Measurements from ENCODE around the gene CD40. TPM values are rescaled to one million over a fixed set of nuclear protein-coding genes. Genes with fewer than 3 reads are reported as not detected.

Gene CD40
- total RNA-seq = 1 to 10 TPM; 1.3 to 2.2 TPM

DNA sequence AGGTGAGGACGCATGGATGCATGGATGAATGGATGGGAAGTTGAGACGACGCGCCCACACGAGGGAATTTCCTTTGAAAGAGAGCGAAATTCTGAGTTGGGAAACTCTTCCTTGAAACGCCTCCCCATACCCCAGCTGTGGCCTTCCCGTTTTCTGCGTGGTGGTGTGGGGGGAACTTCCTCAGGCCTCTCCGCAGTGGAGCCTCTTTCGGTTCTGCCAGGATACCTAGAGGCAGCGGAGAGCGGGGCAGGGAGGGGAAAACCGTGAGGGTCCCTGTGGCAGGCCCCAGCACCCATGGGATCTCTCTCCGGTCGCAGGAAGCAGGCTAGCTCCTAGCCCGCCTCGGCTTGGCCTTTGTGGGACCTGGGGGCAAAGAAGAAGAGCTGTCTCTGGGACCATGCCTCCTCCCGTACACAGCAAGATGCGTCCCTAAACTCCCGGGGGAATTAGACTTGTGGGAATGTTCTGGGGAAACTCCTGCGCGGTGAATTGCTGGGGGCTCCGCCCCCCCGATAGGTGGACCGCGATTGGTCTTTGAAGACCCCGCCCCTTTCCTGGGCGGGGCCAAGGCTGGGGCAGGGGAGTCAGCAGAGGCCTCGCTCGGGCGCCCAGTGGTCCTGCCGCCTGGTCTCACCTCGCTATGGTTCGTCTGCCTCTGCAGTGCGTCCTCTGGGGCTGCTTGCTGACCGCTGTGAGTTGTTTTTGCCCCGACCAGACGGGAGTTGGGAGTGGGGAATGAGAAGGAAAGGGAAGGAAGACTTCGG, at the start of gene CD40:
CD40 (plus strand) TSS at position 611 of the 764 bp plus-strand sequence; CDS start at position 641, 30 bp downstream.
- ATAC-seq = peak; percentile 89
- CTCF ChIA-PET = interaction anchor here (1.8 kb wide), 1 partner anchor 232 kb away, joined by 4 read pairs; no protein-coding TSS in a partner anchor
- H3K27ac Mint-ChIP-seq = no peak within 1 kb of the TSS
- H3K27me3 Mint-ChIP-seq = peaks cover 8% of the 10 kb centered on the region
- no peaks in the 10 kb centered on the region for H3K9me3 Mint-ChIP-seq (ENCODE audit: low read depth)
- H3K4me3 Mint-ChIP-seq = peak within 1 kb of the TSS; percentile 76
- H3K4me1 Mint-ChIP-seq = peaks cover 15% of the 10 kb centered on the region
- no peaks in the 10 kb centered on the region for H3K36me3 Mint-ChIP-seq
- DNase-seq = peak; percentile 64

DNA sequence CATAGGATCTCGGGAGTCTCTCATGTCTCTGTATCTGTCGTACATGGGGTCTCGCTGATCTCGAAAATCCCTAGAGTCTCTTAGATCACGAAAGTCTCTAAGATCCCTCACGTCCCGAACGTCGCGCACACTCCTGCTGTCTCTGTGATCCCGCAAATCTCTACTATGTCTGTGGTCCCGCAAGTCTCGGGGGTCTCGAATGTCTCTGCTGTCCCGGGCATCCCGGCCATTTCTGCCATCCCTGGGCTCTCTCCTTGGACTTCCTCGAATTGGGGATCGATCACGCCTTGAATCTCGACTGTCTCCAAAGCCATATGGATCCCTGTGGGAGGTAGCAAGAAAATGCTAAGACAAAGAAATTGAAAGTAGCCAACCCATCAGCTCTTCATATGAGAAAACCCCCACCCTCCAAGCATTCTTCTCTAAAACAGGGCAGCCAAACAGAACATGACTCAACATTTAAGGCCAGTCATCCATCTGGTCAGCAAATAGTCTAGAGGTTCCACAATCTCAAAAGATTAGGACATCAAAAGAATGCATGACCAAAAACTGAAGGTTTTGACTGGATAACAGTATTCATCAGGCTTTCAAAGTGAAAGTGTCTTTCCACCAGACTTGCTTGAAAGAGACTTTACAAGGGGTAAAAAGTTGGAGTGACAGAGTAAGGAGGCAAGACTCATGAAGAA, 47.8 kb upstream of the CD40 start:
- CTCF ChIA-PET = no interaction called here
- Mint-ChIP-seq H3K4me3 (no peak overlapping the region), H3K4me1 (peaks cover 2% of the 10 kb centered on the region), H3K36me3 (peaks cover 34% of the 10 kb centered on the region), H3K27ac (no peak overlapping the region), H3K9me3 (ENCODE audit: low read depth) (no peaks in the 10 kb centered on the region), H3K27me3 (no peaks in the 10 kb centered on the region)
- no peak for ATAC-seq
- DNase-seq = peak; percentile 38

DNA sequence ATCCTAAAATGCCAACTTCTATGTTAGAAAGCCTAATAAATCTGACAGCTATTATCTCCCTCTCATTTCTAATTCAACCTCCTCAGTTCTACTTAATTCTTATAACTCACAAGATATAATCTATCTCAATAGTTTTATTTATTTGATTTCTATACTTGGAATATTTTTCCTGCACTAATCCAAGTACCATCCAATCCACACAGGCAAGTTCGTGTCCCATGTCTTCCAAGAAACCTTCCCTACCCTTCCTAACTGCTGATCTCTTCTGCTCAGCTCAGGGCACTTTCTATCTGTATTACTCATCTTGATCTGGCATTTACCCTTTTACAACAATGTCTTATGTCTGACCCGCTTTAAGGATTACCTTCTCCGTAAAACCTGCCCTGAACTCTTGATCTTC, 46.5 kb upstream of the CD40 start:
- CTCF ChIA-PET = no interaction called here

DNA sequence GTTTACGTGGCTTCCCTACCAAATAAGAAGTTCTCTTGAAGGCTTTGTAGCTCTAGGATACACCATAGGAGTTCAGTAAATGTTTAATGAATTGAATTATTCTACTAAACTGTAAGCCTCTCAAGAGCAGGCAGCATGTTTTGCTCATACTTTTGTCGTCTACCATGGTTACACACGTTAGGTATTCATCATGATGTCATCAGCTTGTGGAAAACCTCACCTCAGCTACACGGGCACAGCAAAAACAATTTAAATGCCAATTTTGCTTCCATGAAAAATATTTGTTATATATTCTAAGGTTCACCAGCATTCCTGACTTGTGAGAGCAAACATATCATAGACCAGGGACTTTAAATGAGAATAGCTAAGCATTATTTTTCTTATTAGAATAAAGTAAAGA, 45.1 kb upstream of the CD40 start:
- CTCF ChIA-PET = interaction anchor here (1.3 kb wide), 1 partner anchor 86 kb away, joined by 3 read pairs; no protein-coding TSS in a partner anchor
- H3K36me3 Mint-ChIP-seq = peaks cover 25% of the 10 kb centered on the region

More for the DNA sequence above, 46.5 kb upstream of the CD40 start:
- H3K4me1 Mint-ChIP-seq = peaks cover 2% of the 10 kb centered on the region
- no peak overlapping the region for H3K27ac Mint-ChIP-seq
- DNase-seq (no peak), ATAC-seq (no peak)
- no peaks in the 10 kb centered on the region for H3K9me3 Mint-ChIP-seq (ENCODE audit: low read depth)
- peaks cover 26% of the 10 kb centered on the region for H3K36me3 Mint-ChIP-seq
- H3K4me3 Mint-ChIP-seq = no peak overlapping the region
- no peaks in the 10 kb centered on the region for H3K27me3 Mint-ChIP-seq

DNA sequence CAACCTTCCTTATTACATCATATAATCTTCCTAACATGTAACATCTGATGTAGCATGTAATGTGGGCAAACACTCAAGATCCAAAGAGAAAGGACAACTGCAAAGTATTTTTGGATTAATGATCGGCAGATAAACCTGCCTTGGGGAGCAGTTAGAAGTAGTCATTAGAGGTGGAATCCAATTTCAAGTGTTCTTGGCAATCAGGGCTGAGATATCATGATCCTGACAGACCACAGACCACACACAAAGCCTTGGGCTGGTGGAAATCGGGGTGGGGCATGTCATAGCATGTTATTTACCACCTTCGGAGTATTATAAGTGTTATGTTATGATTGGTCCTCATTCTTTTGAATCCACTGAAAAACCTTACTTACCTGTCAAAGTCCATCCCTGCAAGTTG, 44.7 kb upstream of the CD40 start:
- ATAC-seq = no peak
- CTCF ChIA-PET = interaction anchor here (1.3 kb wide), 1 partner anchor 87 kb away, joined by 3 read pairs; no protein-coding TSS in a partner anchor
- H3K4me3 Mint-ChIP-seq = no peak overlapping the region
- H3K27ac Mint-ChIP-seq = no peak overlapping the region
- peaks cover 25% of the 10 kb centered on the region for H3K36me3 Mint-ChIP-seq
- H3K9me3 Mint-ChIP-seq (ENCODE audit: low read depth) = no peaks in the 10 kb centered on the region
- no peak for DNase-seq
- H3K27me3 Mint-ChIP-seq = no peaks in the 10 kb centered on the region
- H3K4me1 Mint-ChIP-seq = peaks cover 2% of the 10 kb centered on the region

More for the DNA sequence above, 45.1 kb upstream of the CD40 start:
- H3K4me3 Mint-ChIP-seq = no peak overlapping the region
- H3K27me3 Mint-ChIP-seq = no peaks in the 10 kb centered on the region
- no peak for DNase-seq
- no peak for ATAC-seq
- H3K4me1 Mint-ChIP-seq = peaks cover 2% of the 10 kb centered on the region
- no peak overlapping the region for H3K27ac Mint-ChIP-seq
- no peaks in the 10 kb centered on the region for H3K9me3 Mint-ChIP-seq (ENCODE audit: low read depth)

DNA sequence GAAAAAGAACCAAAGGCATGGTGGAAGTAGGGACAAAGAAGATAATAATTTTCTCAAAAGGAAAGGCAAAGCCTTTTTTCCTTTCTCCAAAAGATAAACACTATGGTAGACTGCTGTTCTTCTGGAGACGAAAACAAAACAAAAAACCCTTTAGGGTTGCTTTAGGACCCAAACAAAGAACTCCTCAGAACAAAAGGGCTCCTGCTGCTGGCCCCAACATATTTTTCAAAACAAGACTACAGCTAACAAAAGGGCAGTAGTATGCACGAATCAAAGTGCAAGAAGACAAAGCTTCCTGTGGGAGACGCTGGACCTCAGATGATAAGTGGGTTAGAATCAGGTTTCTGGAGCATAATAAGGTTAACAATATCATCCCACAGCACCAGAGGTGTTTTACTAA, 44.1 kb upstream of the CD40 start:
- no peak overlapping the region for H3K4me3 Mint-ChIP-seq
- DNase-seq (no peak), ATAC-seq (no peak)
- CTCF ChIA-PET = no interaction called here
- peaks cover 24% of the 10 kb centered on the region for H3K36me3 Mint-ChIP-seq
- no peak overlapping the region for H3K27ac Mint-ChIP-seq
- H3K9me3 Mint-ChIP-seq (ENCODE audit: low read depth) = no peaks in the 10 kb centered on the region
- H3K27me3 Mint-ChIP-seq = no peaks in the 10 kb centered on the region
- H3K4me1 Mint-ChIP-seq = peaks cover 2% of the 10 kb centered on the region

DNA sequence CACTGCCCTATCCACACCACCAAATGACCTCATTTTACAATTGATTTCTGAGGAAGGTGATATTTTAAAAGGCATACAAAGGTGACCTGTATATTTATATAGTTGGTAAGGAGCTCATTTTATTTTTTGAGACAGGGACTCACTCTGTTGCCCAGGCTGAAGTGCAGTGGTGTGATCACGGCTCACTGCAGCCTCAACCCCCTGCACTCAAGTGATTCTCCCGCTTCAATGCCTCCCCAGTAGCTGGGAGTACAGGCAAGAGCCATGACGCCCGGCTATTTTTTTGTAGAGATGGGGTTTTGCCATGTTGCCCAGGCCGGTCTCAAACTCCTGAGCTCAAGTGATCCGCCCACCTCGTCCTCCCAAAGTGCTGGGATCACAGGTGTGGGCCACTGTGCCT, 41.3 kb upstream of the CD40 start:
- Mint-ChIP-seq H3K36me3 (peaks cover 24% of the 10 kb centered on the region), H3K9me3 (ENCODE audit: low read depth) (no peaks in the 10 kb centered on the region), H3K27ac (no peak overlapping the region), H3K4me3 (no peak overlapping the region), H3K27me3 (no peaks in the 10 kb centered on the region), H3K4me1 (peaks cover 2% of the 10 kb centered on the region)
- ATAC-seq = no peak
- CTCF ChIA-PET = interaction anchor here (1.3 kb wide), 1 partner anchor 54 kb away, joined by 6 read pairs; no protein-coding TSS in a partner anchor
- DNase-seq = no peak

DNA sequence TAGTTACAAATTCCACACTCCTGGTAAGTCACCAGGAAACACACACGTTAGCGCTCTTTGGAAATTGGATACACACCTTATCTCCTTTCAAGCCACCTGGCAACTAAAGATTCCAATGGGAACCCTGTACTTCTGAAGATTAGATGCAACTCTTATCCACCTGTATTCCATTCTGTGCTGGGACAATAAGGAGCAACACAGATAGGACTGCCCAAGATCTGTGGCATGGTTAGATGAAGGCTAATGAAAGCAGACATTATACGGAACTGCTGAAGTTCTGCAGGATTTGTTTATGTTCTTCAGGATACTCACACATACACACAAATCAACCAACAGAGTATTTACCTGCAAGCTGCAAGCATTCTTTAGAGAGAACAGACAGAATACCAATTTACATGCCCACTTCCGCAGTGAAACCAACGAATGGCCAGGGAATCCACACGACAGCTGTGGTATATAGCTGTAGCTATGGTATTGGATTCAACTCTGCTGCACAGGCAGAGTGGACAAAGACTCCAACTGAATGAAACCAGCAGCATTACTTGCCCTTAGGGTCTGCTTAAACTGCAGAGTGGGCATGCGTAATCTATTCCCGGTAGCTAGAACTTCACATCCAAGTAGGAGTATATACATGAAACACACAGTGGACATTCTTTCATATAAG, 40.3 kb upstream of the CD40 start:
- Mint-ChIP-seq H3K4me1 (peaks cover 2% of the 10 kb centered on the region), H3K9me3 (ENCODE audit: low read depth) (no peaks in the 10 kb centered on the region), H3K27ac (no peak overlapping the region), H3K27me3 (no peaks in the 10 kb centered on the region), H3K4me3 (no peak overlapping the region), H3K36me3 (peaks cover 24% of the 10 kb centered on the region)
- no peak for DNase-seq
- ATAC-seq = no peak
- CTCF ChIA-PET = interaction anchor here (0.8 to 1.6 kb wide), 3 partner anchors 10 to 55 kb away, joined by 3 to 6 read pairs (median 6); no protein-coding TSS in a partner anchor

DNA sequence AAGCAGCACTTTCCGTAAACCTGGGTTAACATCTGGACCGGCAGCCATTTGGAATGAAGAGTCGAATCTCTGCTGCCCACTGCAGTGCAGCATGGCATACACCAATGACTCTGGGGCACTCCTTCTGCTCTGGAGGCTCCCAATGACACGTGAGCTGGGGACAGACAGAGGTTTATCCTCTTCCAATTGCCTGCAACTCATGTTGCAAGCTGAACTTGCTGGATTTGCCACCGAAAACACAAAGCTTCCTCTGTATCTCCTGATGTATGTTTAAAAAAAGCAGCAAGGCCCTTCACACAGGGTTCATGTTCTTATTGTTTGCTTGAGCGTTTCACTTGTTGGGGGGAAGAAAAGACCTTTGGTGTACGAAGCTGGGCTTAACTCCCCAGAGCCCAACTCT, 39.2 kb upstream of the CD40 start:
- no peak overlapping the region for H3K27ac Mint-ChIP-seq
- H3K27me3 Mint-ChIP-seq = no peaks in the 10 kb centered on the region
- peaks cover 20% of the 10 kb centered on the region for H3K36me3 Mint-ChIP-seq
- peaks cover 2% of the 10 kb centered on the region for H3K4me1 Mint-ChIP-seq
- CTCF ChIA-PET = interaction anchor here (1.6 kb wide), 1 partner anchor 9 kb away, joined by 6 read pairs; no protein-coding TSS in a partner anchor
- ATAC-seq (no peak), DNase-seq (no peak)
- no peak overlapping the region for H3K4me3 Mint-ChIP-seq
- H3K9me3 Mint-ChIP-seq (ENCODE audit: low read depth) = no peaks in the 10 kb centered on the region

DNA sequence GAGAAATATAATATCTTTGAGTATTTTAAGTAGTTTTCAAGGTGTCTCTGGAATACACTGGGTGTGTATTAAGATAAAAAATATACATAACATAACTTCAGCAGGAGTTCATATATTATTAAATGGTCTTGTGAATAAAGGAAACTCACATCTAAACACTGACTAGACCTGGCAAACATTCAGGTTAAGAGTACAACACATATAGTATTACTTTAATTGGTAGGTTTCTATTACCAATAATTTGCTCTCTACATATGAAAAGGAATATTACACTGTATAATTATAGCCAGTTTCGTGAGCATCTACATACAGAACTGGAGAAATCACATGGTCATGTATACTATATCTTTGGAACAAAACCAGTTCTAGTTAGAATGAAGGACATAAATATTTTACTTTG, 37.0 kb upstream of the CD40 start:
- H3K27ac Mint-ChIP-seq = no peak overlapping the region
- no peaks in the 10 kb centered on the region for H3K27me3 Mint-ChIP-seq
- ATAC-seq (no peak), DNase-seq (no peak)
- CTCF ChIA-PET = no interaction called here
- H3K36me3 Mint-ChIP-seq = peaks cover 17% of the 10 kb centered on the region
- H3K4me3 Mint-ChIP-seq = no peak overlapping the region
- peaks cover 11% of the 10 kb centered on the region for H3K4me1 Mint-ChIP-seq
- no peaks in the 10 kb centered on the region for H3K9me3 Mint-ChIP-seq (ENCODE audit: low read depth)

DNA sequence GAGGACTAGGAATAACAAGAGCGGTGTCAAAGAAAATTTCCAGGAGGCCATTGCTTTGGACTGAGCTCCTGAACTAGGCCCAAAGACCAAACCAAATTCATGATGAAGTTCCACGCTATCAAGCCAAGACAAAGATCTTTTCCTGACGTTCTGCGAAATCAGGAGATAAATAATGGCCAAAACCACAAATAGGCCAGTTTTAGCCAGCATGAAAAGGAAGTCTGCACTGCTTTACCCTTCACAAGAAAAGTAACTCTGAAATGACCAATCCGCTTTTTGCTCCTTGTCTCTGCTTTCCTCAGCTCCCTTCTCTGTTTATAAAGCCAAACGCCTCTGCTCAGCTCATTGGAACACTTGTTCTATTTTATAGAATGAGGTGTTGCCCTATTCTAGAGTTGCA, 35.0 kb upstream of the CD40 start:
- Mint-ChIP-seq H3K4me1 (peaks cover 28% of the 10 kb centered on the region), H3K9me3 (ENCODE audit: low read depth) (no peaks in the 10 kb centered on the region), H3K27me3 (no peaks in the 10 kb centered on the region), H3K4me3 (no peak overlapping the region), H3K27ac (no peak overlapping the region), H3K36me3 (peaks cover 12% of the 10 kb centered on the region)
- DNase-seq (no peak), ATAC-seq (no peak)
- CTCF ChIA-PET = no interaction called here

DNA sequence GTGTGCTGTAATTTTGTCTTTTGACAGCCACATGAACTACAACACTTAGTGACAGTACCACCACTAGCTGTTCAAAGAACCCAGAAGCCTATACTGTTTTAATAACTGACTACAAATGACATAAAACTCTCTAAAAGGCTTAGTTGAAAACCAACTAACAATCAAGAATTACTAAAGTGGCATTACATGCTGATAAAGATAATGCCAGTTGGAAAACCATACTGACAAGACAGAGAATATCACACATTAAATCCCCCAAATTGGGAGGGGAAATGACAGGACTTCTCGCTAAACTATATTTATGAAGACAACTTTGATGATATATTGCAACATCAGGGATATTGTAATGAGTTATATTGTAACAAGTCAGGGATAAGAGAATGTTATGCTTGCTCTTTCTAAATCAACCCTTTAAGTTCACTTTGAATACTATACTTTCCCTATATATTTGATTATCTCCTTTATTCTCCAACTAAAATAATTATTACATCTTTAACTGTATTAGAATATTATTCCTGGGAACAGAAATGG, 34.5 kb upstream of the CD40 start:
- ATAC-seq (no peak), DNase-seq (no peak)
- no peak overlapping the region for H3K4me3 Mint-ChIP-seq
- H3K36me3 Mint-ChIP-seq = peaks cover 7% of the 10 kb centered on the region
- CTCF ChIA-PET = no interaction called here
- peaks cover 33% of the 10 kb centered on the region for H3K4me1 Mint-ChIP-seq
- no peaks in the 10 kb centered on the region for H3K9me3 Mint-ChIP-seq (ENCODE audit: low read depth)
- no peak overlapping the region for H3K27ac Mint-ChIP-seq
- no peaks in the 10 kb centered on the region for H3K27me3 Mint-ChIP-seq

DNA sequence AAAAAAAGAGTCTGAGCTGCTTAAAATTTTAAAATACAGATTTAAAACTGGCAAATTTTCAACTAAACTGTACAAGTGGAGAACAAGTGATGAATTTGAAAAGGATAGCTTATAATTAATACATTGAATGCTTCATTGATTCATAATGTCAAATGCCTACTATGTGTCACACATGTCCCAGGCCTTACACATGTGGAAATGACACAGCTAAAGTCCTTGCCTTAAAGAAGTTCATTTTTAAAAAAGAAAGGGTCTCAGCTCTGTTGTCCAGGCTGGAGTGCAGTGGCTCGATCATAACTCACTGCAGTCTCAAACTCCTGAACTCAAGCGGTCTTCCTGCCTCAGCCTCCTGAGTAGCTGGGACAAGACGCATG, 33.3 kb upstream of the CD40 start:
- H3K4me1 Mint-ChIP-seq = peaks cover 34% of the 10 kb centered on the region

More for the DNA sequence above, 33.3 kb upstream of the CD40 start:
- H3K27me3 Mint-ChIP-seq = no peaks in the 10 kb centered on the region
- no peaks in the 10 kb centered on the region for H3K9me3 Mint-ChIP-seq (ENCODE audit: low read depth)
- CTCF ChIA-PET = interaction anchor here (0.8 to 1.1 kb wide), 3 partner anchors 18 to 71 kb away, joined by 3 to 5 read pairs (median 5); no protein-coding TSS in a partner anchor
- no peak for DNase-seq
- H3K36me3 Mint-ChIP-seq = peaks cover 4% of the 10 kb centered on the region
- no peak overlapping the region for H3K4me3 Mint-ChIP-seq
- no peak for ATAC-seq
- no peak overlapping the region for H3K27ac Mint-ChIP-seq

Measured in activated CD8-positive, alpha-beta memory T cell treated with anti-CD3 and anti-CD28 coated beads, Interleukin-2, amount 10 ng/mL, durations not matched to agents 7 days and 5 days (primary cell).